IMR-90 (cell line): Measurements from ENCODE around the gene TRABD. TPM values are rescaled to one million over a fixed set of nuclear protein-coding genes. Genes with fewer than 3 reads are reported as not detected.

Experiments used
- ATAC-seq: fragments of 200-7000 bp; cut with Tn5 transposase; 2 replicates; pipeline ENCODE4 v1.9.1; 2020; ENCODE audit warnings: low read depth, mild to moderate bottlenecking, moderate library complexity
- BruUV-seq: library from RNA; stranded (reverse); fragments of 400-500 nt; replicated peaks from 2 replicates; lab custom pipeline; 2021; lab: Mats Ljungman, UMichigan
- CTCF ChIA-PET: fragments of 300-600 bp; formaldehyde crosslinking; extraction: SDS; loops from one replicate; lab custom pipeline; 2021; ENCODE audit warnings: antibody characterized with exemption; lab: Yijun Ruan, JAX
- POLR2A ChIA-PET: fragments of 300-600 bp; sonication (Branson Sonifier 250); formaldehyde crosslinking; loops from one replicate; lab custom pipeline; 2022; ENCODE audit warnings: antibody characterized with exemption; ENCODE audit not compliant: unreplicated experiment; lab: Charles Lee
- DNase-seq: peaks from one replicate; pipeline ENCODE4 v3.0.0; 2013
- H2AFZ ChIP-seq: replicated peaks from 2 replicates; pipeline ENCODE3; 2013; ENCODE audit warnings: low read length, mild to moderate bottlenecking; ENCODE audit not compliant: poor library complexity
- H2AK5ac ChIP-seq: 2 replicates; pipeline ENCODE4 v1.6.1; 2013; ENCODE audit warnings: low read depth, low read length, inconsistent platforms
- H2AK9ac ChIP-seq: replicated peaks from 2 replicates; pipeline ENCODE3; 2013; ENCODE audit warnings: mild to moderate bottlenecking, low read depth, low read length, moderate library complexity; ENCODE audit not compliant: poor library complexity
- H2BK120ac ChIP-seq: 2 replicates; pipeline ENCODE4 v1.6.1; 2013; ENCODE audit warnings: low read depth, low read length, inconsistent platforms
- H2BK15ac ChIP-seq: 3 replicates; pipeline ENCODE4 v1.6.1; 2013; ENCODE audit warnings: low read depth, low read length, inconsistent platforms
- H2BK20ac ChIP-seq: 2 replicates; pipeline ENCODE4 v1.6.1; 2013; ENCODE audit warnings: low read depth, mild to moderate bottlenecking, inconsistent platforms, low read length, moderate library complexity
- H2BK5ac ChIP-seq: 2 replicates; pipeline ENCODE4 v1.6.1; 2013; ENCODE audit warnings: mild to moderate bottlenecking, low read depth, low read length, inconsistent platforms; ENCODE audit not compliant: poor library complexity, severe bottlenecking
- H3K14ac ChIP-seq: replicated peaks from 2 replicates; pipeline ENCODE4 v1.6.1; 2013; ENCODE audit warnings: low read depth, low read length, inconsistent platforms
- H3K18ac ChIP-seq: 2 replicates; pipeline ENCODE4 v1.6.1; 2013; ENCODE audit warnings: low read depth, low read length, control low read depth
- H3K23ac ChIP-seq: 2 replicates; pipeline ENCODE4 v1.6.1; 2013; ENCODE audit warnings: low read depth, low read length, inconsistent platforms
- H3K27ac ChIP-seq: 2 replicates; pipeline ENCODE4 v1.5.1; 2013; ENCODE audit warnings: mild to moderate bottlenecking, control low read depth, low read length; ENCODE audit not compliant: insufficient read depth
- H3K27me3 ChIP-seq: 2 replicates; pipeline ENCODE4 v1.6.1; 2013; ENCODE audit warnings: low read length; ENCODE audit not compliant: control insufficient read depth, insufficient read depth
- H3K36me3 ChIP-seq: 2 replicates; pipeline ENCODE4 v1.6.1; 2013; ENCODE audit warnings: low read length, mixed read lengths; ENCODE audit not compliant: control insufficient read depth, insufficient read depth
- H3K4ac ChIP-seq: 2 replicates; pipeline ENCODE4 v1.6.1; 2013; ENCODE audit warnings: low read depth, low read length, inconsistent platforms
- H3K4me1 ChIP-seq: 2 replicates; pipeline ENCODE4 v1.6.1; 2013; ENCODE audit warnings: low read length, mixed read lengths; ENCODE audit not compliant: control insufficient read depth, insufficient read depth
- H3K4me2 ChIP-seq: 2 replicates; pipeline ENCODE4 v1.6.1; 2013; ENCODE audit warnings: low read depth, mild to moderate bottlenecking, control low read depth, low read length, moderate library complexity
- H3K4me3 ChIP-seq: 2 replicates; pipeline ENCODE4 v1.5.1; 2013; ENCODE audit warnings: low read depth, mild to moderate bottlenecking, control low read depth, low read length, moderate library complexity; ENCODE audit not compliant: insufficient read depth
- H3K56ac ChIP-seq: 2 replicates; pipeline ENCODE4 v1.6.1; 2013; ENCODE audit warnings: low read length, inconsistent platforms; ENCODE audit not compliant: insufficient read depth; ENCODE audit errors: extremely low read depth
- H3K79me1 ChIP-seq, 2 experiments: 2 replicates each; pipeline ENCODE4 v1.6.1; 2013; ENCODE audit warnings: low read length in 2 of 2, inconsistent platforms in 1 of 2, low read depth in 1 of 2
- H3K9ac ChIP-seq: 2 replicates; pipeline ENCODE4 v1.6.1; 2013; ENCODE audit warnings: low read depth, low read length, control low read depth
- H3K9me1 ChIP-seq: 2 replicates; pipeline ENCODE4 v1.6.1; 2013; ENCODE audit warnings: low read length, inconsistent platforms; ENCODE audit not compliant: insufficient read depth
- H3K9me3 ChIP-seq: 2 replicates; pipeline ENCODE4 v1.6.1; 2013; ENCODE audit warnings: low read length; ENCODE audit not compliant: control insufficient read depth, insufficient read depth
- H4K20me1 ChIP-seq: 2 replicates; pipeline ENCODE4 v1.6.1; 2013; ENCODE audit warnings: low read length, inconsistent platforms; ENCODE audit not compliant: insufficient read depth
- H4K5ac ChIP-seq: 2 replicates; pipeline ENCODE4 v1.6.1; 2013; ENCODE audit warnings: mild to moderate bottlenecking, low read depth, low read length, control low read depth
- H4K8ac ChIP-seq, 2 experiments: 2 replicates each; pipeline ENCODE4 v1.6.1; 2013; ENCODE audit warnings: low read depth in 2 of 2, low read length in 2 of 2, control low read depth in 1 of 2, inconsistent platforms in 1 of 2
- H4K91ac ChIP-seq: 2 replicates; pipeline ENCODE4 v1.6.1; 2013; ENCODE audit warnings: low read depth, low read length, inconsistent platforms; ENCODE audit not compliant: insufficient read depth
- CEBPB ChIP-seq: IDR thresholded peaks from 2 replicates; pipeline ENCODE4 v1.6.1; 2012; ENCODE audit warnings: low read depth, low read length, improper control_type of control experiment
- MAFK ChIP-seq: IDR thresholded peaks from 2 replicates; pipeline ENCODE4 v1.6.1; 2012; ENCODE audit warnings: low read depth, low read length, improper control_type of control experiment
- RAD21 ChIP-seq: IDR thresholded peaks from 2 replicates; pipeline ENCODE4 v1.6.1; 2012; ENCODE audit warnings: low read length, improper control_type of control experiment
- SMC3 ChIP-seq: fragments of 150-350 bp; IDR thresholded peaks from 2 replicates; pipeline ENCODE4 v1.6.1; 2016; ENCODE audit warnings: low read depth, mild to moderate bottlenecking, antibody characterized with exemption, low read length, moderate library complexity
- WGBS, 2 experiments: methylation state at CpG; one replicate each; pipeline versions ENCODE4 v1.1.5 to v1.1.7; 2013; ENCODE audit warnings: missing lambda C conversion rate in 2 of 2; ENCODE audit not compliant: insufficient read length in 1 of 2; ENCODE audit errors: extremely low coverage in 2 of 2; 5-methylcytosine and 5-hydroxymethylcytosine counted together
- dilution Hi-C: fragments of 300-500 bp; cut with HindIII; formaldehyde crosslinking; loops from one replicate; pipeline ENCODE4 v1.14.3; 2018; ENCODE audit warnings: low sequenced_read_pairs; ENCODE audit not compliant: unreplicated experiment
- in situ Hi-C: fragments of 300-500 bp; cut with MboI; formaldehyde crosslinking; loops from 3 replicates; pipeline ENCODE4 v1.14.3; 2019; ENCODE audit warnings: low sequenced_read_pairs, inconsistent platforms, mixed read lengths
- intact Hi-C: fragments of 100-400 bp; cut with micrococcal nuclease; formaldehyde crosslinking; loops from 2 replicates; pipeline ENCODE4 v1.10.0; 2022
- polyA plus RNA-seq, 3 experiments: library from polyadenylated mRNA; depleted of rRNA; stranded (reverse); fragments of >200 nt; gene quantifications; 2 replicates each; pipeline ENCODE4 v1.2.3, GENCODE V29; 2012; ENCODE audit warnings: low replicate concordance in 1 of 3
- total RNA-seq: library from RNA; depleted of rRNA; stranded (reverse); fragments of >200 nt; gene quantifications from 2 replicates; pipeline ENCODE4 v1.2.3, GENCODE V29; 2012
- TF ChIP-seq, protein P1 (sequence below): conservative IDR thresholded peaks from 2 replicates; pipeline ENCODE4 v1.5.1; 2012; ENCODE audit warnings: mild to moderate bottlenecking, low read depth, low read length, improper control_type of control experiment

The TRABD gene
- total and polyA plus RNA-seq, 2 of the 4 experiments (the other 2 are of a cell fraction) = 13.4 to 42.7 TPM

DNA sequence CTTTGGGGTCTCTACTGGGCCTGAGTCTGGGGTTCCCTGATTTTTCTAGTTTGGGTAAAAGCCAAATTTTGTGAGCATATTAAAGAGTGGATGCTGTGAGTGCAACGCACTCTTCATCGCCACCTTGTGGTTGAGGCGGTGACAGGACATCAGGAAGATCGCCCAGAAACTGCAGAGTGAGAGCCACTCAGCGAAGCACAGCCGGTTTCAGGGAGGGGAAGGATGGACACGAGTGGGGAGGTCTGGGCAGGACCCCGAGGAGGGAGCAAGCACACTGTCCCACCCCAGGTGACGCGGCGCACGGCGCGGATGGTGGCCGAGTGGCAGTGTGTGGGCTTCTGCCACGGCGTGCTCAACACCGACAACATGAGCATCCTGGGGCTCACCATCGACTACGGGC is 24.2 kb downstream of the TRABD start:
- H4K8ac ChIP-seq = no peak overlapping the region
- in situ Hi-C loops = loop anchor here (5.0 to 25.0 kb wide), 3 partner anchors 63 to 398 kb away; no protein-coding TSS in a partner anchor
- no peak overlapping the region for H2BK120ac ChIP-seq
- no peak overlapping the region for H3K14ac ChIP-seq
- ATAC-seq = peak; percentile 75
- H3K23ac ChIP-seq = no peak overlapping the region
- no peak overlapping the region for H2BK15ac ChIP-seq
- peaks cover 57% of the 10 kb centered on the region for H4K20me1 ChIP-seq
- no peak overlapping the region for H3K56ac ChIP-seq
- H2AK9ac ChIP-seq = peak overlapping the region; percentile 47
- no peaks in the 10 kb centered on the region for H3K4me1 ChIP-seq
- intact Hi-C loops = loop anchor here (1.0 to 10.0 kb wide), 3 partner anchors 64 to 279 kb away; no protein-coding TSS in a partner anchor
- H3K9me3 ChIP-seq = no peaks in the 10 kb centered on the region
- H4K91ac ChIP-seq = no peak overlapping the region
- ChIA-PET POLR2A (no interaction called here), CTCF (no interaction called here)
- H2AK5ac ChIP-seq = no peak overlapping the region
- dilution Hi-C loops = no loop called here
- H3K4me3 ChIP-seq = no peak overlapping the region
- no peak overlapping the region for H4K5ac ChIP-seq
- H2AFZ ChIP-seq = peak overlapping the region; percentile 63
- DNase-seq = peak; percentile 57
- no TSS peak for BruUV-seq
- H3K27me3 ChIP-seq = no peaks in the 10 kb centered on the region
- H2BK20ac ChIP-seq = no peak overlapping the region
- 72% methylated on average over 16 of the region's 20 CpGs; no CpG with 5 or more reads in 1 of the 2 experiments for WGBS, 2 experiments
- H3K27ac ChIP-seq = no peak overlapping the region
- TF ChIP-seq RAD21 (peak; percentile 74), CEBPB (no peak), SMC3 (peak; percentile 87), MAFK (no peak)
- TF ChIP-seq, protein P1, sequence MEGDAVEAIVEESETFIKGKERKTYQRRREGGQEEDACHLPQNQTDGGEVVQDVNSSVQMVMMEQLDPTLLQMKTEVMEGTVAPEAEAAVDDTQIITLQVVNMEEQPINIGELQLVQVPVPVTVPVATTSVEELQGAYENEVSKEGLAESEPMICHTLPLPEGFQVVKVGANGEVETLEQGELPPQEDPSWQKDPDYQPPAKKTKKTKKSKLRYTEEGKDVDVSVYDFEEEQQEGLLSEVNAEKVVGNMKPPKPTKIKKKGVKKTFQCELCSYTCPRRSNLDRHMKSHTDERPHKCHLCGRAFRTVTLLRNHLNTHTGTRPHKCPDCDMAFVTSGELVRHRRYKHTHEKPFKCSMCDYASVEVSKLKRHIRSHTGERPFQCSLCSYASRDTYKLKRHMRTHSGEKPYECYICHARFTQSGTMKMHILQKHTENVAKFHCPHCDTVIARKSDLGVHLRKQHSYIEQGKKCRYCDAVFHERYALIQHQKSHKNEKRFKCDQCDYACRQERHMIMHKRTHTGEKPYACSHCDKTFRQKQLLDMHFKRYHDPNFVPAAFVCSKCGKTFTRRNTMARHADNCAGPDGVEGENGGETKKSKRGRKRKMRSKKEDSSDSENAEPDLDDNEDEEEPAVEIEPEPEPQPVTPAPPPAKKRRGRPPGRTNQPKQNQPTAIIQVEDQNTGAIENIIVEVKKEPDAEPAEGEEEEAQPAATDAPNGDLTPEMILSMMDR = peak; percentile 83
- H3K36me3 ChIP-seq = peaks cover 47% of the 10 kb centered on the region
- no peak overlapping the region for H3K18ac ChIP-seq
- H3K79me1 ChIP-seq = peaks cover 14 to 73% of the 10 kb centered on the region in 2 experiments
- H3K4me2 ChIP-seq = no peak overlapping the region
- no peak overlapping the region for H2BK5ac ChIP-seq
- peaks cover 3% of the 10 kb centered on the region; the same call in 1 of the 2 replicates for H3K9me1 ChIP-seq
- no peak overlapping the region for H3K4ac ChIP-seq
- H3K9ac ChIP-seq = no peak overlapping the region
